T follicular helper cell (primary cell): Measurements from ENCODE around the gene ATXN10.

ENCODE experiments used
- DNase-seq: peaks from one replicate; pipeline ENCODE4 v3.0.0-alpha.2; 2020; ENCODE audit warnings: low read depth

The ATXN10 gene

GRCh38 chr22:45878901-45879551 lies 207.4 kb downstream of the ATXN10 start:
- DNase-seq: no peak

- DNase-seq: no peak
Measured at GRCh38 chr22:45879552-45879949, 207.9 kb downstream of the ATXN10 start.

GRCh38 chr22:45880091-45880715 lies 208.6 kb downstream of the ATXN10 start:
- DNase-seq: no peak

GRCh38 chr22:45880716-45881523 lies 209.3 kb downstream of the ATXN10 start:
- DNase-seq: no peak

- DNase-seq: no peak
Measured at GRCh38 chr22:45881524-45881875, 209.9 kb downstream of the ATXN10 start.

GRCh38 chr22:45882881-45883810 lies 211.5 kb downstream of the ATXN10 start:
- DNase-seq: no peak

- no peak for DNase-seq
Measured at GRCh38 chr22:45883811-45884170, 212.2 kb downstream of the ATXN10 start.

- no peak for DNase-seq
Measured at GRCh38 chr22:45884201-45885062, 212.8 kb downstream of the ATXN10 start.

- DNase-seq: no peak
Measured at GRCh38 chr22:45885171-45885840, 213.7 kb downstream of the ATXN10 start.

GRCh38 chr22:45885941-45886395 lies 214.3 kb downstream of the ATXN10 start:
- no peak for DNase-seq

- DNase-seq: no peak
Measured at GRCh38 chr22:45886540-45886939, 214.9 kb downstream of the ATXN10 start.

GRCh38 chr22:45887202-45888131 lies 215.8 kb downstream of the ATXN10 start:
- no peak for DNase-seq

- no peak for DNase-seq
Measured at GRCh38 chr22:45888221-45889092, 216.8 kb downstream of the ATXN10 start.

GRCh38 chr22:45889093-45889538 lies 217.5 kb downstream of the ATXN10 start:
- no peak for DNase-seq

- DNase-seq: no peak
Measured at GRCh38 chr22:45889539-45890350, 218.1 kb downstream of the ATXN10 start.

- DNase-seq: no peak
Measured at GRCh38 chr22:45890351-45890635, 218.7 kb downstream of the ATXN10 start.

GRCh38 chr22:45891021-45891421 lies 219.4 kb downstream of the ATXN10 start:
- no peak for DNase-seq
